ENCODE measurements around the gene NIN.

- no peak for TF ChIP-seq POLR2A (IDR thresholded peaks at IDR 0.05)
- TF ChIP-seq, protein P1, sequence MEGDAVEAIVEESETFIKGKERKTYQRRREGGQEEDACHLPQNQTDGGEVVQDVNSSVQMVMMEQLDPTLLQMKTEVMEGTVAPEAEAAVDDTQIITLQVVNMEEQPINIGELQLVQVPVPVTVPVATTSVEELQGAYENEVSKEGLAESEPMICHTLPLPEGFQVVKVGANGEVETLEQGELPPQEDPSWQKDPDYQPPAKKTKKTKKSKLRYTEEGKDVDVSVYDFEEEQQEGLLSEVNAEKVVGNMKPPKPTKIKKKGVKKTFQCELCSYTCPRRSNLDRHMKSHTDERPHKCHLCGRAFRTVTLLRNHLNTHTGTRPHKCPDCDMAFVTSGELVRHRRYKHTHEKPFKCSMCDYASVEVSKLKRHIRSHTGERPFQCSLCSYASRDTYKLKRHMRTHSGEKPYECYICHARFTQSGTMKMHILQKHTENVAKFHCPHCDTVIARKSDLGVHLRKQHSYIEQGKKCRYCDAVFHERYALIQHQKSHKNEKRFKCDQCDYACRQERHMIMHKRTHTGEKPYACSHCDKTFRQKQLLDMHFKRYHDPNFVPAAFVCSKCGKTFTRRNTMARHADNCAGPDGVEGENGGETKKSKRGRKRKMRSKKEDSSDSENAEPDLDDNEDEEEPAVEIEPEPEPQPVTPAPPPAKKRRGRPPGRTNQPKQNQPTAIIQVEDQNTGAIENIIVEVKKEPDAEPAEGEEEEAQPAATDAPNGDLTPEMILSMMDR (IDR thresholded peaks at IDR 0.05): no peak
Measured at GRCh38 chr14:50766338-50766886, 64.5 kb downstream of the NIN start.

Data from lower leg skin (tissue), 3 donors.